Liver (tissue), 3 donors: ENCODE results near the gene PHKG1.

ENCODE experiments used
- ATF3 ChIP-seq: IDR thresholded peaks from 2 replicates; pipeline ENCODE4 v1.6.1; 2016; ENCODE audit warnings: antibody characterized with exemption
- CTCF ChIP-seq: fragments of 150-350 bp; IDR thresholded peaks from 2 replicates; pipeline ENCODE4 v1.5.1; 2017; ENCODE audit warnings: improper control_type of control experiment, low read depth, low read length; ENCODE audit not compliant: missing input control
- EGR1 ChIP-seq, 2 donors: IDR thresholded peaks; 2 replicates each; pipeline ENCODE4 v1.6.1; 2016 to 2018; ENCODE audit warnings: antibody characterized with exemption in 2 of 2, low read depth in 2 of 2
- GABPA ChIP-seq, 2 donors: IDR thresholded peaks in 1 of 2; conservative IDR thresholded peaks in 1 of 2; 2 replicates each; pipeline ENCODE4 v1.6.1; 2016; ENCODE audit warnings: antibody characterized with exemption in 2 of 2, mild to moderate bottlenecking in 1 of 2, moderate library complexity in 1 of 2
- JUND ChIP-seq, 2 donors: IDR thresholded peaks; 2 replicates each; pipeline ENCODE4 v1.6.1; 2016; ENCODE audit warnings: antibody characterized with exemption in 2 of 2
- MAX ChIP-seq: IDR thresholded peaks from 2 replicates; pipeline ENCODE4 v1.6.1; 2016; ENCODE audit warnings: antibody characterized with exemption
- RAD21 ChIP-seq, 2 donors: IDR thresholded peaks; 2 replicates each; pipeline ENCODE4 v1.6.1; 2016; ENCODE audit warnings: antibody characterized with exemption in 2 of 2, mild to moderate bottlenecking in 2 of 2
- REST ChIP-seq: IDR thresholded peaks from 2 replicates; pipeline ENCODE4 v1.6.1; 2016; ENCODE audit warnings: antibody characterized with exemption, mild to moderate bottlenecking
- RXRA ChIP-seq, 2 donors: IDR thresholded peaks; 2 replicates each; pipeline ENCODE4 v1.6.1; 2017 to 2018; ENCODE audit warnings: antibody characterized with exemption in 2 of 2, mild to moderate bottlenecking in 1 of 2
- YY1 ChIP-seq: IDR thresholded peaks from 2 replicates; pipeline ENCODE4 v1.6.1; 2016; ENCODE audit warnings: antibody characterized with exemption, mild to moderate bottlenecking
- ZBTB33 ChIP-seq: IDR thresholded peaks from 2 replicates; pipeline ENCODE4 v1.6.1; 2016; ENCODE audit warnings: antibody characterized with exemption
- donor health status: healthy.
- donor health status: healthy.

- no peak for TF ChIP-seq RAD21 (IDR thresholded peaks at IDR 0.05)
- TF ChIP-seq CTCF = no peak
- TF ChIP-seq GABPA (IDR thresholded peaks at IDR 0.05 in 1 of 2, conservative IDR thresholded peaks at IDR 0.05 in 1 of 2) = no peak
- TF ChIP-seq REST = no peak
- no peak for TF ChIP-seq JUND (IDR thresholded peaks at IDR 0.05)
- TF ChIP-seq YY1 = no peak
- TF ChIP-seq EGR1 (IDR thresholded peaks at IDR 0.05; ENCODE audit: low read depth in 2 of 2) = no peak
- TF ChIP-seq ZBTB33 = no peak
- TF ChIP-seq ATF3 = no peak
- no peak for TF ChIP-seq MAX
- no peak for TF ChIP-seq RXRA (IDR thresholded peaks at IDR 0.05)
These were observed 6.9 kb upstream of the PHKG1 start for GRCh38 chr7:56099653-56100052.
